Activated CD4-positive, alpha-beta T cell treated with anti-CD3 and anti-CD28 coated beads, Interleukin-2, amount 10 ng/mL, durations not matched to agents 24 days and 14 days (primary cell): ENCODE results near the gene SCAF4. TPM values are rescaled to one million over a fixed set of nuclear protein-coding genes. Genes with fewer than 3 reads are reported as not detected.
A peak's percentile ranks its signal among the peaks of the same experiment; 100 is the strongest.
"Not testable (repeated sequence)": the region's sequence is repeated elsewhere in the genome, so short reads cannot be mapped to it uniquely, and the experiment has no call there.

ENCODE experiments used
- DNase-seq: peaks from one replicate; pipeline ENCODE4 v3.0.0; 2022
- H3K27ac Mint-ChIP-seq: one replicate; pipeline ENCODE4 v1.8.0; 2022; ENCODE audit warnings: mild to moderate bottlenecking, mixed read lengths
- H3K27me3 Mint-ChIP-seq: one replicate; pipeline ENCODE4 v1.8.0; 2022; ENCODE audit warnings: mixed read lengths
- H3K36me3 Mint-ChIP-seq: one replicate; pipeline ENCODE4 v1.8.0; 2022; ENCODE audit warnings: low read depth, mild to moderate bottlenecking, mixed read lengths
- H3K4me1 Mint-ChIP-seq: one replicate; pipeline ENCODE4 v1.8.0; 2021; ENCODE audit warnings: mixed read lengths
- H3K4me3 Mint-ChIP-seq: one replicate; pipeline ENCODE4 v1.8.0; 2022; ENCODE audit warnings: mild to moderate bottlenecking, moderate library complexity, mixed read lengths
- H3K9me3 Mint-ChIP-seq: one replicate; pipeline ENCODE4 v1.8.0; 2021; ENCODE audit warnings: mixed read lengths
- intact Hi-C: fragments of 100-400 bp; cut with micrococcal nuclease; formaldehyde crosslinking; loops from one replicate; pipeline ENCODE4 v1.15.1; 2023
- total RNA-seq: library from RNA; stranded (reverse); gene quantifications from 2 replicates; pipeline ENCODE4 v1.2.3, GENCODE V29; 2022

The SCAF4 gene
- total RNA-seq, 1 donor from 2014 or later, result 65.7 TPM

- no peak for DNase-seq
- intact Hi-C loops, result no loop called here
- Mint-ChIP-seq H3K36me3 (no peaks in the 10 kb centered on the region), H3K27ac (no peak overlapping the region), H3K27me3 (peaks cover 4% of the 10 kb centered on the region), H3K9me3 (peaks cover 4% of the 10 kb centered on the region), H3K4me1 (no peaks in the 10 kb centered on the region), H3K4me3 (no peak overlapping the region)
These were observed 23.1 kb upstream of the SCAF4 start for GRCh38 chr21:31755027-31755426.

- H3K27me3 Mint-ChIP-seq, result peaks cover 4% of the 10 kb centered on the region
- DNase-seq, result no peak
- no peaks in the 10 kb centered on the region for H3K36me3 Mint-ChIP-seq
- intact Hi-C loops, result no loop called here
- H3K27ac Mint-ChIP-seq, result no peak overlapping the region
- no peaks in the 10 kb centered on the region for H3K4me1 Mint-ChIP-seq
- no peak overlapping the region for H3K4me3 Mint-ChIP-seq
- peaks cover 4% of the 10 kb centered on the region for H3K9me3 Mint-ChIP-seq
These were observed 22.7 kb upstream of the SCAF4 start for GRCh38 chr21:31754708-31754960.

GRCh38 chr21:31753949-31754707 is 22.2 kb upstream of the SCAF4 start:
- H3K4me3 Mint-ChIP-seq, result no peak overlapping the region
- H3K4me1 Mint-ChIP-seq, result no peaks in the 10 kb centered on the region
- intact Hi-C loops, result no loop called here
- H3K36me3 Mint-ChIP-seq, result no peaks in the 10 kb centered on the region
- peaks cover 4% of the 10 kb centered on the region for H3K9me3 Mint-ChIP-seq
- H3K27ac Mint-ChIP-seq, result no peak overlapping the region
- H3K27me3 Mint-ChIP-seq, result peaks cover 4% of the 10 kb centered on the region
- DNase-seq, result no peak

- Mint-ChIP-seq H3K4me1 (no peaks in the 10 kb centered on the region), H3K27ac (no peak overlapping the region), H3K4me3 (no peak overlapping the region), H3K9me3 (peaks cover 4% of the 10 kb centered on the region), H3K27me3 (peaks cover 4% of the 10 kb centered on the region), H3K36me3 (no peaks in the 10 kb centered on the region)
- intact Hi-C loops, result no loop called here
- no peak for DNase-seq
These were observed 21.0 kb upstream of the SCAF4 start for GRCh38 chr21:31752967-31753366.

- Mint-ChIP-seq H3K27ac (no peak overlapping the region), H3K9me3 (peaks cover 4% of the 10 kb centered on the region), H3K27me3 (peaks cover 4% of the 10 kb centered on the region), H3K4me1 (no peaks in the 10 kb centered on the region), H3K36me3 (no peaks in the 10 kb centered on the region), H3K4me3 (no peak overlapping the region)
- intact Hi-C loops, result no loop called here
- DNase-seq, result no peak
These were observed 20.4 kb upstream of the SCAF4 start for GRCh38 chr21:31752352-31752751.

GRCh38 chr21:31750843-31751242 is 18.9 kb upstream of the SCAF4 start:
- Mint-ChIP-seq H3K27me3 (peaks cover 2% of the 10 kb centered on the region), H3K36me3 (no peaks in the 10 kb centered on the region), H3K9me3 (peaks cover 4% of the 10 kb centered on the region), H3K27ac (no peak overlapping the region), H3K4me3 (no peak overlapping the region), H3K4me1 (no peaks in the 10 kb centered on the region)
- DNase-seq, result no peak
- intact Hi-C loops, result no loop called here

GRCh38 chr21:31744182-31744800 is 12.4 kb upstream of the SCAF4 start:
- no peak overlapping the region for H3K27ac Mint-ChIP-seq
- H3K27me3 Mint-ChIP-seq, result no peaks in the 10 kb centered on the region
- H3K4me1 Mint-ChIP-seq, result no peaks in the 10 kb centered on the region
- H3K9me3 Mint-ChIP-seq, result no peaks in the 10 kb centered on the region
- H3K4me3 Mint-ChIP-seq, result no peak overlapping the region
- DNase-seq, result no peak
- H3K36me3 Mint-ChIP-seq, result no peaks in the 10 kb centered on the region
- intact Hi-C loops, result no loop called here

- Mint-ChIP-seq H3K9me3 (no peaks in the 10 kb centered on the region), H3K27ac (no peak overlapping the region), H3K4me3 (no peak overlapping the region), H3K36me3 (no peaks in the 10 kb centered on the region), H3K4me1 (no peaks in the 10 kb centered on the region), H3K27me3 (no peaks in the 10 kb centered on the region)
- DNase-seq, result no peak
- intact Hi-C loops, result no loop called here
These were observed 11.8 kb upstream of the SCAF4 start for GRCh38 chr21:31743712-31744111.

- Mint-ChIP-seq H3K9me3 (no peaks in the 10 kb centered on the region), H3K27me3 (no peaks in the 10 kb centered on the region), H3K27ac (no peak overlapping the region), H3K4me1 (no peaks in the 10 kb centered on the region), H3K4me3 (no peak overlapping the region), H3K36me3 (no peaks in the 10 kb centered on the region)
- DNase-seq, result no peak
- intact Hi-C loops, result no loop called here
These were observed 9.2 kb upstream of the SCAF4 start for GRCh38 chr21:31741116-31741515.

GRCh38 chr21:31737586-31738397 is 5.9 kb upstream of the SCAF4 start:
- H3K27ac Mint-ChIP-seq, H3K4me1 Mint-ChIP-seq, intact Hi-C loops: not testable (repeated sequence)

GRCh38 chr21:31735511-31735992 is 3.6 kb upstream of the SCAF4 start:
- no peak for DNase-seq
- intact Hi-C loops, result no loop called here
- no peaks in the 10 kb centered on the region for H3K27me3 Mint-ChIP-seq
- H3K36me3 Mint-ChIP-seq, result no peaks in the 10 kb centered on the region
- no peaks in the 10 kb centered on the region for H3K9me3 Mint-ChIP-seq
- no peak overlapping the region for H3K4me3 Mint-ChIP-seq
- H3K27ac Mint-ChIP-seq, result no peak overlapping the region
- peaks cover 3% of the 10 kb centered on the region for H3K4me1 Mint-ChIP-seq

More at GRCh38 chr21:31737586-31738397, 5.9 kb upstream of the SCAF4 start:
- H3K4me3 Mint-ChIP-seq, DNase-seq, H3K36me3 Mint-ChIP-seq, H3K27me3 Mint-ChIP-seq, H3K9me3 Mint-ChIP-seq: not testable (repeated sequence)

GRCh38 chr21:31733551-31734149 is 1.7 kb upstream of the SCAF4 start:
- Mint-ChIP-seq H3K36me3 (no peaks in the 10 kb centered on the region), H3K4me1 (peaks cover 7% of the 10 kb centered on the region), H3K4me3 (no peak overlapping the region), H3K9me3 (no peaks in the 10 kb centered on the region), H3K27me3 (no peaks in the 10 kb centered on the region), H3K27ac (no peak overlapping the region)
- intact Hi-C loops, result loop anchor here (5.0 kb wide), 2 partner anchors 551 to 601 kb away; no protein-coding TSS in a partner anchor
- DNase-seq, result no peak

- Mint-ChIP-seq H3K4me3 (no peak overlapping the region), H3K27me3 (no peaks in the 10 kb centered on the region), H3K27ac (no peak overlapping the region), H3K4me1 (peaks cover 7% of the 10 kb centered on the region), H3K36me3 (no peaks in the 10 kb centered on the region), H3K9me3 (no peaks in the 10 kb centered on the region)
- peak; percentile 74 for DNase-seq
- intact Hi-C loops, result loop anchor here (1.0 to 5.0 kb wide), 3 partner anchors 74 to 601 kb away; partner anchors contain the start of gene SOD1
These were observed 956 bp upstream of the SCAF4 start for GRCh38 chr21:31732597-31733550.
